GM19324 (cell line): Measurements from ENCODE around the gene NT5DC3.

Experiments
- ATAC-seq: cut with Tn5 transposase; IDR thresholded peaks from one replicate; pipeline ENCODE4 v1.9.1; 2021; ENCODE audit warnings: mild to moderate bottlenecking, moderate library complexity; ENCODE audit not compliant: unreplicated experiment, low FRiP score

The NT5DC3 gene

DNA sequence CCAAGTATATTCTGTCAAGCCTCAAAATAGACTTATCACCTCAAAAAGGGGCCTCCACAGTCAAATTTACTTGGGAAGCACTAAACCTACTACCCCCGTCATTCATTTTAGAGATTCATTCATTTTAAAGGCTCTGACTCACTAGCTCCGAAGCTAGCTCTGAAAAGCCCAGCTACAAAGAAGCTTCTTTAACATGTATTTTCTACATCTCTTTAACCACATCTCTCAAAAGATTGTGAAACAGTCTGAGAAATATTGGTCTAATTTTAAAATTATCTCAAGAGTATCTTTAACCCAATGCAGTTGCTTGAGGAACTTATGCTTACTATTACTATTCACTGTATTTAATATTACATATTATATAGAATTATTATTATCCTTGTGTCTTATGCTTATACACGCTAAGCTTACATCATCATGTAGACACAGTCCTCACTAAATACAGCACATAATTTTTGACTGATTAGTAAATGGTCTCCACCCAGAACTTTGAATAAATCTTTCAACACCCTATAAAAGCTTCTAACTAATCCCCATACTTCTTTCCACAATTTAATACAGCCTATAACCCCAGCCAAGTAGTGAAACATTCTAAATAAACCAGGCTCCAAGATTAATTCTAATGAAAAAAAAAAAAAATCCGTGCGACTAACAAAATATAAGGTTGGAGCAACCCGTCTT is 7.8 kb downstream of the NT5DC3 start:
- no peak for ATAC-seq

- no peak for ATAC-seq
These were observed 8.7 kb downstream of the NT5DC3 start for GRCh38 chr12:103832048-103832997.

DNA sequence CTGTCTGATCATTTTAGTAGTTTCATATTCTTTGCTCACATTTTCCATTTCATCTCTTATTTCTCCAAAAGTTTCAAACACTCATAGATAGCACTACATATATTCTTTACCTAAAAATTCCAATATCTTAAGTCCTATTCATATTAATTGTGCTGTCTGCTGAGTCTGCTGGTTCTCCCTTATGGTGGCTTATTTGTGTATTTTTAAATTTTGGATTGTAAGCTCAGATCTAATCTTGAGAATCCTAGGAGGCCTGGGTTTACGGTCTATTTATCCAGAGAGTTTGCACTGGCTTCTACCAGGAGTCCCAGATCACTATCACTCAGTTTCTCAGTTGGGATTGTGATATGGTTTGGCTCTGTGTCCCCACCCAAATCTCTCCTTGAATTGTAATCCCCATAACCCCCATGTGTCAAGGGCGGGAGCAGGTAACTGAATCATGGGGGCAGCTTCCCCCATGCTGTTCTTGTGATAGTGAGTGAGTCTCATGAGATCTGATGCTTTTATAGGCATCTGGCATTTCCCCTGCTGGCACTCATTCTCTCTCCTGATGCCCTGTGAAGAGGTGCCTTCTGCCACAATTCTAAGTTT is 10.2 kb downstream of the NT5DC3 start:
- no peak for ATAC-seq

DNA sequence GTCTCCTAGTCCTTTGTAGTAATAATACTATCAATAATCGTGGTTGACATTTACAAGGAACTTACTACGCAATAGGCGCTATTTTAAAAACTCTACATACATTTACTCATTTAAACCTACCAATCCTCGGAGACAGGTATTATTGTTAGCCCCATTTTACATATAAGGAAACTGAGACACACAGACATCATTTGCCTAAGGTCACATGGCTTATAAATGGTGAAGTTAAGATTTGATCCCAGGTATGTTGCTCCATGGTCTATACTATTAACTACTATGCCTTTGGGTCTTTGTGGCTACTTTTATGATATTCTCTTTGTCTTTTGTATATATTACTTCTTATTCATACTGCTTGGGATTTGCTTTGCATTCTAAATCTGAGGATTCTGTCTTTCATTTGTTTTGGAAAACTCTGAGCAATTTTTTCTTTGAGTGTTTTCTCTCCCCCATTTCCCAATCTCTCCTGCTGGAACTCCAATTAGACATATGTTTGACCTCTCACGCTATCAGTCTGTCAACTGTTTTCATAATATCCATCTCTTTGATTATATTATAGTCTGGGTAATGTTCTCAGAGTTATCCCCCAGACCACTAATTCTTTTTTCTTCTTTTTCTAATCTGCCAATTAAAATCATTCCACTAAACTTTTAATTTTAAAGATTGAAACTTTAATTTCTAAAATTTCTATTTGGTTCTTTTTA is 10.9 kb downstream of the NT5DC3 start:
- ATAC-seq: no peak

DNA sequence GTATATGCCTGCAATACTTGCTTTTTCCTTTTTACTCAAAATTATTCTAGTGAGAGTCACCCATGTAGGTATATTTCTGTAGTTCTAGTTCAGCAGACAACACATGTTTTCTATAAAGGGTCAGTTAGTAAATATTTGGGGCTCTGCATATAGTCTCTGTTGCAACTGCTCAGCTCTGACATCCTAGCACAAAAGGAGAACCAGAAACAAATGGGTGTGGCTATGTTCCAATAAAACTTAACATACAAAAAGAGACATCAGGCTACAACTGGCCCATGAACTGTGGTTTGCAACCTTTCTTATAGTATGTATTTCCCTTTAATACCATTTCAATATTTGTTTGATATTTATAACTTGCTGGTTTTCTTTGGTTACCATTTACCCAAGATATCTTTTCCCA is 11.9 kb downstream of the NT5DC3 start:
- ATAC-seq: no peak

DNA sequence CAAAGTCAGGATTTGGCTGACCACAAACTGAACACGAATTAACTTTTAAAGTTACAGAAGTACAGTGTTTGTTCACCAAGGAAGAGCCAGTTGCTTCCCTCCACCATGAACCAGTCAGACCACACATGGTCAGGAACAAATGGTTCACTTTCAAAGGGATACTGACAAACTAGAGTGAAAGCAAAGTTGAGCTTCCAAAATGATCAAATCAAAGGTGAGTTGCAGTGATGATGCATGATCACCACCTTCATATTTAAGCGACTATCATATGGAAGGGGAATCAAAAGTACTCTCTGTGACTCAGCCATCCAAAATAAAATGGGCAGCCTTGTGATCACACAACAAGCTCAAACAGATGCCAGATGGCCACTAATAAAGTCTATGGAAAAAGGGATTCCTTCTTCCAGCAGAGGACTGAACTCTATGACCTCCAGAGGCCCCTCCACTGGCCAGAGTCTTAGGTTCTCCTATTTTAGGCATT is 13.1 kb downstream of the NT5DC3 start:
- no peak for ATAC-seq

- no peak for ATAC-seq
These were observed 16.2 kb downstream of the NT5DC3 start for GRCh38 chr12:103824845-103825244.

GRCh38 chr12:103824290-103824689 is 16.7 kb downstream of the NT5DC3 start:
- ATAC-seq: no peak

DNA sequence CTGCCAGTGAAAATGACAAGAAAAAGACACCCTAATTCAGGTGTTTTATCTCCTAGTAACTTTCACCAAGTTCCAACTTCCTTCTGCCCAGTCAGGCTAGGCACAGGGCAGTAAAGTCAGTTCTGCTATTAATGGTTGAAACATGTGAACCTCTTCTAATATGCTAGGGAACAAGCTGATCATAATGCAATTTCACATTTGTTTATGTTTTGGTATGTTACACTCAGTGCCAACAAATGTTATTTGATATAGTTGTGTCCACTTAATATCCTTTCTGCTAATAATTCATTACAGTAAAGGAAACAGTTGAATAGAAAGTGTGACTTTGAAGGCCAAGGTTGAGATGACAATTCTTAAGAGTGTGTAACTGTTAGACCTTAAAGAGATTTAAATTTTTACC is 17.2 kb downstream of the NT5DC3 start:
- no peak for ATAC-seq

GRCh38 chr12:103821773-103822172 is 19.3 kb downstream of the NT5DC3 start:
- no peak for ATAC-seq

GRCh38 chr12:103820881-103821489 is 20.0 kb downstream of the NT5DC3 start:
- no peak for ATAC-seq

GRCh38 chr12:103820361-103820760 is 20.7 kb downstream of the NT5DC3 start:
- no peak for ATAC-seq

GRCh38 chr12:103819892-103820291 is 21.1 kb downstream of the NT5DC3 start:
- no peak for ATAC-seq

GRCh38 chr12:103819312-103819711 is 21.7 kb downstream of the NT5DC3 start:
- no peak for ATAC-seq

GRCh38 chr12:103817791-103818190 is 23.2 kb downstream of the NT5DC3 start:
- ATAC-seq: no peak

DNA sequence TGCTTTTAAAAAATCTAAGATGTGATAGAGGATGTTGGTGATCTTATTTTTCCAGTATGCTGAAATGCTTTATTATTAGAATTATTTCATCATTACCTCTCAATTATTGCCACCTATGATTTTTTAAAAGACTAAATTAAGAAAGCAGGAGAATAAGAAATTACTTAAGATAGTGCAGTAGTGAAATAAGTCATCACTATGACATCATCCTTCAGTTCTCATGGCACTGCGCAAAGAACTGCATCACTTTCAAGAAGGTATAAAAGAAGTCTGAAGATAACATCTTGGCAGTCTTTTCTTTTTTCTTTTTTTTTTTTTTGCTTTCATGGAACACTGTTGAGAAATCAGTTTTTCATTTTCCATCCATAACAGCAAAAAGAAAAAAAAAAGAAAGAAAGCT is 24.4 kb downstream of the NT5DC3 start:
- ATAC-seq: no peak

GRCh38 chr12:103814436-103814835 is 26.6 kb downstream of the NT5DC3 start:
- no peak for ATAC-seq

GRCh38 chr12:103813949-103814348 is 27.1 kb downstream of the NT5DC3 start:
- no peak for ATAC-seq

- no peak for ATAC-seq
These were observed 27.6 kb downstream of the NT5DC3 start for GRCh38 chr12:103813426-103813825.

DNA sequence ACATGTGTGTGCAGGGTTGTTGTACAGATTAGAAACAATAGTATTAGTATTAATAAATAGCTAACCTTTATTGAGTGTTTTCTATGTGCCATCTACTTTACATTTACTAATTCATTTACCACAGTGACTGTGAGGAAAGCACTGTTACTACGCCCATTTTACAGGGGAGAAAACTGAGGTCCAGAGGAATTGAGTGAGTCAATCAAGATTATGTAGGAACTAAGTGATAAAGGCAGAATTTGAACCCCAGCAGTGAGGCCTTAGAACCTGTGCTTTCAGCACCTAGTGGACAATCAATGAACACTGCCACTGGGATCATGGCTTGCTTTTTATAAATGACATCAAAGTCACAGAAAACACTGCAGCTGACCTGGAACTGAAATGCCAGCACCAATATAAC is 28.2 kb downstream of the NT5DC3 start:
- ATAC-seq: no peak
